ENCODE data around the gene TRMT10A. TPM values are rescaled to one million over a fixed set of nuclear protein-coding genes. Genes with fewer than 3 reads are reported as not detected.
"Not testable (repeated sequence)": the region's sequence is repeated elsewhere in the genome, so short reads cannot be mapped to it uniquely, and the experiment has no call there.

TRMT10A gene
- total RNA-seq, 3 donors from 2014 or later (not counting 1 experiment from before 2014, with no cell fraction given) = 1.6 to 2.6 (median 2.2) TPM

GRCh38 chr4:99540277-99540939 lies 23.4 kb downstream of the TRMT10A start:
- Mint-ChIP-seq H3K36me3 (peaks cover 7% of the 10 kb centered on the region), H3K27me3 (ENCODE audit: low read depth in 2 of 2) (peaks cover 10 to 30% of the 10 kb centered on the region in 2 donors), H3K9me3 (no peaks in the 10 kb centered on the region), H3K4me3 (no peak overlapping the region), H3K27ac (no peak overlapping the region), H3K4me1 (no peaks in the 10 kb centered on the region)
- ATAC-seq = no peak
- Histone ChIP-seq H3K9me3 (ENCODE audit: control insufficient read depth, insufficient read depth, low read length) (no peaks in the 10 kb centered on the region), H3K36me3 (ENCODE audit: control insufficient read depth, insufficient read depth, low read length) (no peaks in the 10 kb centered on the region), H3K27me3 (ENCODE audit: control insufficient read depth, insufficient read depth, low read length) (no peaks in the 10 kb centered on the region), H3K4me1 (ENCODE audit: control insufficient read depth, insufficient read depth, low read length) (no peaks in the 10 kb centered on the region), H3K27ac (ENCODE audit: low read length) (no peak overlapping the region), H3K4me3 (ENCODE audit: low read length) (no peak overlapping the region)
- TF ChIP-seq, protein P1, sequence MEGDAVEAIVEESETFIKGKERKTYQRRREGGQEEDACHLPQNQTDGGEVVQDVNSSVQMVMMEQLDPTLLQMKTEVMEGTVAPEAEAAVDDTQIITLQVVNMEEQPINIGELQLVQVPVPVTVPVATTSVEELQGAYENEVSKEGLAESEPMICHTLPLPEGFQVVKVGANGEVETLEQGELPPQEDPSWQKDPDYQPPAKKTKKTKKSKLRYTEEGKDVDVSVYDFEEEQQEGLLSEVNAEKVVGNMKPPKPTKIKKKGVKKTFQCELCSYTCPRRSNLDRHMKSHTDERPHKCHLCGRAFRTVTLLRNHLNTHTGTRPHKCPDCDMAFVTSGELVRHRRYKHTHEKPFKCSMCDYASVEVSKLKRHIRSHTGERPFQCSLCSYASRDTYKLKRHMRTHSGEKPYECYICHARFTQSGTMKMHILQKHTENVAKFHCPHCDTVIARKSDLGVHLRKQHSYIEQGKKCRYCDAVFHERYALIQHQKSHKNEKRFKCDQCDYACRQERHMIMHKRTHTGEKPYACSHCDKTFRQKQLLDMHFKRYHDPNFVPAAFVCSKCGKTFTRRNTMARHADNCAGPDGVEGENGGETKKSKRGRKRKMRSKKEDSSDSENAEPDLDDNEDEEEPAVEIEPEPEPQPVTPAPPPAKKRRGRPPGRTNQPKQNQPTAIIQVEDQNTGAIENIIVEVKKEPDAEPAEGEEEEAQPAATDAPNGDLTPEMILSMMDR (IDR thresholded peaks at IDR 0.05) = no peak
- DNase-seq = no peak
- intact Hi-C loops (cut with micrococcal nuclease) = no loop called here

DNA sequence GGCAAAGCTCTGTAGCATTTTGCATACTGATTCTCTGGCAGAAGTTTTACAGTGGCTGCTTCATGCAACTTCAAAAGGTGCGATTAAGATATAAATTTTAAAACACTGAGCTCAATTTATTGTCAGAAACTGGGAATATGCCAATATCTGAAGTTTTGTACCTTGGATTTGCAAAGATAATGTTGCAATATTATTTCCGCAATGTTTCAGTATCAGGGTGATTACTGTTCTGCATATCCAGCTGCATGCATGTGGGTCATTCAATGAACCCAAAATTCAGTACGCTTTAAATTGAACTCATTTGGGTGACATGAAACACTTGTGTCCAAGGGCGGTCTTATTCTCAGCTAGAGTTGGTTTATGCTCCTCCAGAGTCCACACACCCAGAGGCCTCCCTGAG lies 26.2 kb downstream of the TRMT10A start:
- Histone ChIP-seq H3K36me3 (ENCODE audit: control insufficient read depth, insufficient read depth, low read length) (no peaks in the 10 kb centered on the region), H3K9me3 (ENCODE audit: control insufficient read depth, insufficient read depth, low read length) (no peaks in the 10 kb centered on the region), H3K27me3 (ENCODE audit: control insufficient read depth, insufficient read depth, low read length) (no peaks in the 10 kb centered on the region), H3K4me3 (ENCODE audit: low read length) (no peak overlapping the region), H3K27ac (ENCODE audit: low read length) (no peak overlapping the region), H3K4me1 (ENCODE audit: control insufficient read depth, insufficient read depth, low read length) (no peaks in the 10 kb centered on the region)
- Mint-ChIP-seq H3K36me3 (no peaks in the 10 kb centered on the region), H3K27ac (no peak overlapping the region), H3K4me1 (no peaks in the 10 kb centered on the region), H3K9me3 (no peaks in the 10 kb centered on the region), H3K27me3 (ENCODE audit: low read depth in 2 of 2) (peaks cover 20 to 45% of the 10 kb centered on the region in 2 donors), H3K4me3 (no peak overlapping the region)
- intact Hi-C loops (cut with micrococcal nuclease) = no loop called here
- TF ChIP-seq, protein P1 (IDR thresholded peaks at IDR 0.05) = no peak
- DNase-seq (no peak), ATAC-seq (no peak)
- 89% methylated on average over 4 of the region's 4 CpGs for WGBS (ENCODE audit: insufficient coverage)

DNA sequence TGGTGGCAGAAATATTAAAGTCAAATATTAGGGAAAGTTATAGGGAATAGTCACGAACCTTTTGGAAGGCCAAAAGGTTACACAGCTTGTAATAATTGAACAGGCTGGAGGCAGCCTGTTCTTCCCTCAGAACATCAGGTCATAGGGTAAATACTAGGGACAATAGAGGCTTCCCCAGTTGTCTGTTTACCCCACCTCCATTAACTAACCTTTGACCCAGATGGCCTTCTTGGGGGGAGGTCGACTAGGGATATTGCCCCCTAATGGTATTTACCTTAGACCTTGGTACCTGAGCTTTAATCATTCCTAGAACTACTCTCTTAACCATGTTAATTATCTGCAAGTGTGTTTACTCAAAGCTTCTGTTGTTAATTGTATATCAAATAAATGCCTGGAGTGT lies 27.0 kb downstream of the TRMT10A start:
- Histone ChIP-seq H3K4me3 (ENCODE audit: low read length) (no peak overlapping the region), H3K4me1 (ENCODE audit: control insufficient read depth, insufficient read depth, low read length) (no peaks in the 10 kb centered on the region), H3K9me3 (ENCODE audit: control insufficient read depth, insufficient read depth, low read length) (no peaks in the 10 kb centered on the region), H3K27ac (ENCODE audit: low read length) (no peak overlapping the region), H3K27me3 (ENCODE audit: control insufficient read depth, insufficient read depth, low read length) (no peaks in the 10 kb centered on the region), H3K36me3 (ENCODE audit: control insufficient read depth, insufficient read depth, low read length) (no peaks in the 10 kb centered on the region)
- Mint-ChIP-seq H3K4me1 (no peaks in the 10 kb centered on the region), H3K9me3 (no peaks in the 10 kb centered on the region), H3K36me3 (no peaks in the 10 kb centered on the region), H3K27me3 (ENCODE audit: low read depth in 2 of 2) (peaks cover 21 to 53% of the 10 kb centered on the region in 2 donors), H3K27ac (no peak overlapping the region), H3K4me3 (no peak overlapping the region)
- TF ChIP-seq, protein P1 (IDR thresholded peaks at IDR 0.05) = no peak
- ATAC-seq (no peak), DNase-seq (no peak)
- intact Hi-C loops (cut with micrococcal nuclease) = no loop called here
- WGBS (ENCODE audit: insufficient coverage) = 81% methylated on average over 2 of the region's 2 CpGs

GRCh38 chr4:99536271-99536670 lies 27.6 kb downstream of the TRMT10A start:
- no peak overlapping the region for H3K4me3 ChIP-seq (ENCODE audit: low read length)
- no peaks in the 10 kb centered on the region for H3K9me3 ChIP-seq (ENCODE audit: control insufficient read depth, insufficient read depth, low read length)
- Mint-ChIP-seq H3K36me3 (no peaks in the 10 kb centered on the region), H3K9me3 (no peaks in the 10 kb centered on the region), H3K4me1 (no peaks in the 10 kb centered on the region), H3K27ac (no peak overlapping the region), H3K4me3 (no peak overlapping the region), H3K27me3 (ENCODE audit: low read depth in 2 of 2) (peaks cover 21 to 59% of the 10 kb centered on the region in 2 donors)
- H3K36me3 ChIP-seq (ENCODE audit: control insufficient read depth, insufficient read depth, low read length) = no peaks in the 10 kb centered on the region
- WGBS (ENCODE audit: insufficient coverage) = 86% methylated on average over 2 of the region's 2 CpGs
- DNase-seq = no peak
- no peak for ATAC-seq
- intact Hi-C loops (cut with micrococcal nuclease) = no loop called here
- TF ChIP-seq, protein P1 (IDR thresholded peaks at IDR 0.05) = no peak
- no peaks in the 10 kb centered on the region for H3K27me3 ChIP-seq (ENCODE audit: control insufficient read depth, insufficient read depth, low read length)
- no peak overlapping the region for H3K27ac ChIP-seq (ENCODE audit: low read length)
- no peaks in the 10 kb centered on the region for H3K4me1 ChIP-seq (ENCODE audit: control insufficient read depth, insufficient read depth, low read length)

DNA sequence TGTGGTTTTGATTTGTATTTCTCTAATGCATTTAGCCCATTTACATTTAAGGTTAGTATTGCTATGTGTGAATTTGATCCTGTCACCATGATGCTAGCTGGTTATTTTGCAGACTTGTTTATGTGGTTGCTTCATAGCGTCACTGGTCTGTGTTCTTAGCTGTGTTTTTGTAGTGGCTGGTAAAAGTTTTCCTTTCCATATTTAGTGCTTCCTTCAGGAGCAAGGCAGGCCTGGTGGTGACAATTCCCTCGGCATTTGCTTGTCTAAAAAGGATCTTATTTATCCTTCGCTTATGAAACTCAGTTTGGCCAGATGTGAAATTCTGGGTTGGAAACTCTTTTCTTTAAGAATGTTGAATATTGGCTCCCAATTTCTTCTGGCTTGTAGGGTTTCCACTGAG lies 29.1 kb downstream of the TRMT10A start:
- H3K27ac Mint-ChIP-seq; H3K9me3 Mint-ChIP-seq; H3K36me3 ChIP-seq (ENCODE audit: control insufficient read depth, insufficient read depth, low read length); DNase-seq; ATAC-seq; H3K4me3 Mint-ChIP-seq; H3K27me3 ChIP-seq (ENCODE audit: control insufficient read depth, insufficient read depth, low read length); intact Hi-C loops (cut with micrococcal nuclease); H3K9me3 ChIP-seq (ENCODE audit: control insufficient read depth, insufficient read depth, low read length); H3K4me1 Mint-ChIP-seq; H3K27ac ChIP-seq (ENCODE audit: low read length); H3K4me1 ChIP-seq (ENCODE audit: control insufficient read depth, insufficient read depth, low read length); H3K4me3 ChIP-seq (ENCODE audit: low read length); H3K36me3 Mint-ChIP-seq: not testable (repeated sequence)
- 91% methylated on average over 3 of the region's 3 CpGs for WGBS (ENCODE audit: insufficient coverage)
- peaks cover 25 to 64% of the 10 kb centered on the region in 2 donors for H3K27me3 Mint-ChIP-seq (ENCODE audit: low read depth in 2 of 2)
